HG03521 (cell line): ENCODE data around the gene ITLN2.
"Not testable (repeated sequence)": the region's sequence is repeated elsewhere in the genome, so short reads cannot be mapped to it uniquely, and the experiment has no call there.

Source experiments
- ATAC-seq: cut with Tn5 transposase; IDR thresholded peaks from one replicate; pipeline ENCODE4 v1.9.1; 2021; ENCODE audit warnings: mild to moderate bottlenecking, moderate library complexity; ENCODE audit not compliant: unreplicated experiment

The ITLN2 gene

GRCh38 chr1:160910170-160910750 lies 44.3 kb downstream of the ITLN2 start:
- ATAC-seq, result no peak

- ATAC-seq, result no peak
Observed at GRCh38 chr1:160907976-160908375, 46.6 kb downstream of the ITLN2 start.

GRCh38 chr1:160905617-160905989 lies 49.0 kb downstream of the ITLN2 start:
- ATAC-seq, result no peak

GRCh38 chr1:160904783-160905616 lies 49.6 kb downstream of the ITLN2 start:
- ATAC-seq, result no peak

- ATAC-seq, result not testable (repeated sequence)
Observed at GRCh38 chr1:160902251-160902650, 52.4 kb downstream of the ITLN2 start.

- no peak for ATAC-seq
Observed at GRCh38 chr1:160901768-160902167, 52.8 kb downstream of the ITLN2 start.

GRCh38 chr1:160900683-160901082 lies 53.9 kb downstream of the ITLN2 start:
- not testable (repeated sequence) for ATAC-seq
